GM19324 (cell line): ENCODE measurements around the gene KCNMB2.

Experiments used
- ATAC-seq: cut with Tn5 transposase; IDR thresholded peaks from one replicate; pipeline ENCODE4 v1.9.1; 2021; ENCODE audit warnings: mild to moderate bottlenecking, moderate library complexity; ENCODE audit not compliant: unreplicated experiment, low FRiP score

Gene KCNMB2

GRCh38 chr3:178794711-178795110 lies 258.5 kb downstream of the KCNMB2 start:
- ATAC-seq = no peak

GRCh38 chr3:178795349-178795748 lies 259.1 kb downstream of the KCNMB2 start:
- no peak for ATAC-seq

GRCh38 chr3:178802259-178802658 lies 266.0 kb downstream of the KCNMB2 start:
- no peak for ATAC-seq

GRCh38 chr3:178802993-178803693 lies 266.9 kb downstream of the KCNMB2 start:
- ATAC-seq = no peak

GRCh38 chr3:178804606-178805005 lies 268.4 kb downstream of the KCNMB2 start:
- ATAC-seq = no peak

- ATAC-seq = no peak
Observed at GRCh38 chr3:178805741-178806140, 269.5 kb downstream of the KCNMB2 start.

GRCh38 chr3:178806651-178807050 lies 270.4 kb downstream of the KCNMB2 start:
- ATAC-seq = no peak

GRCh38 chr3:178807694-178808093 lies 271.5 kb downstream of the KCNMB2 start:
- ATAC-seq = no peak

- ATAC-seq = no peak
Observed at GRCh38 chr3:178808748-178809147, 272.5 kb downstream of the KCNMB2 start.

- ATAC-seq = no peak
Observed at GRCh38 chr3:178810181-178810580, 273.9 kb downstream of the KCNMB2 start.

GRCh38 chr3:178822722-178823121 lies 286.5 kb downstream of the KCNMB2 start:
- no peak for ATAC-seq

GRCh38 chr3:178823150-178823549 lies 286.9 kb downstream of the KCNMB2 start:
- no peak for ATAC-seq

GRCh38 chr3:178823591-178824246 lies 287.5 kb downstream of the KCNMB2 start:
- ATAC-seq = no peak

- ATAC-seq = no peak
Observed at GRCh38 chr3:178826435-178827123, 290.3 kb downstream of the KCNMB2 start.

- no peak for ATAC-seq
Observed at GRCh38 chr3:178827285-178827856, 291.1 kb downstream of the KCNMB2 start.

GRCh38 chr3:178833695-178834094 lies 297.5 kb downstream of the KCNMB2 start:
- no peak for ATAC-seq

GRCh38 chr3:178835033-178835432 lies 298.8 kb downstream of the KCNMB2 start:
- ATAC-seq = no peak

- ATAC-seq = no peak
Observed at GRCh38 chr3:178837512-178837911, 301.3 kb downstream of the KCNMB2 start.

- no peak for ATAC-seq
Observed at GRCh38 chr3:178840586-178840985, 304.4 kb downstream of the KCNMB2 start.

- ATAC-seq = no peak
Observed at GRCh38 chr3:178841011-178841410, 304.8 kb downstream of the KCNMB2 start.

- ATAC-seq = no peak
Observed at GRCh38 chr3:178844916-178845315, 308.7 kb downstream of the KCNMB2 start.
